ENCODE data around the gene MYL11.
A peak's percentile ranks its signal among the peaks of the same experiment; 100 is the strongest.
"Not testable (repeated sequence)": the region's sequence is repeated elsewhere in the genome, so short reads cannot be mapped to it uniquely, and the experiment has no call there.

MYL11 gene

GRCh38 chr16:30374538-30374937 is at the start of gene MYL11:
Gene MYL11 (plus strand): TSS chr16:30374802. CDS start chr16:30374858, 56 bp downstream.
- in situ Hi-C loops (cut with MboI; ENCODE audit: low pct_unique_long_range_greater_than_20kb, low sequenced_read_pairs): no loop called here
- DNase-seq: no peak

GRCh38 chr16:30334473-30334989 is 40.1 kb upstream of the MYL11 start:
- in situ Hi-C loops (cut with MboI; ENCODE audit: low pct_unique_long_range_greater_than_20kb, low sequenced_read_pairs): not testable (repeated sequence)
- peak; percentile 70 for DNase-seq

- peak; percentile 87 for DNase-seq
- in situ Hi-C loops (cut with MboI; ENCODE audit: low pct_unique_long_range_greater_than_20kb, low sequenced_read_pairs): not testable (repeated sequence)
These were observed 39.5 kb upstream of the MYL11 start for GRCh38 chr16:30335028-30335597.

GRCh38 chr16:30335598-30336474 is 38.8 kb upstream of the MYL11 start:
- in situ Hi-C loops (cut with MboI; ENCODE audit: low pct_unique_long_range_greater_than_20kb, low sequenced_read_pairs): no loop called here
- DNase-seq: no peak

GRCh38 chr16:30337964-30338357 is 36.6 kb upstream of the MYL11 start:
- DNase-seq; in situ Hi-C loops (cut with MboI; ENCODE audit: low pct_unique_long_range_greater_than_20kb, low sequenced_read_pairs): not testable (repeated sequence)

- DNase-seq; in situ Hi-C loops (cut with MboI; ENCODE audit: low pct_unique_long_range_greater_than_20kb, low sequenced_read_pairs): not testable (repeated sequence)
These were observed 35.9 kb upstream of the MYL11 start for GRCh38 chr16:30338715-30339114.

GRCh38 chr16:30340621-30341020 is 34.0 kb upstream of the MYL11 start:
- DNase-seq: no peak
- in situ Hi-C loops (cut with MboI; ENCODE audit: low pct_unique_long_range_greater_than_20kb, low sequenced_read_pairs): no loop called here

GRCh38 chr16:30341971-30342370 is 32.6 kb upstream of the MYL11 start:
- in situ Hi-C loops (cut with MboI; ENCODE audit: low pct_unique_long_range_greater_than_20kb, low sequenced_read_pairs); DNase-seq: not testable (repeated sequence)

GRCh38 chr16:30342751-30343490 is 31.7 kb upstream of the MYL11 start:
- in situ Hi-C loops (cut with MboI; ENCODE audit: low pct_unique_long_range_greater_than_20kb, low sequenced_read_pairs): no loop called here
- no peak for DNase-seq

GRCh38 chr16:30343491-30343820 is 31.1 kb upstream of the MYL11 start:
- DNase-seq; in situ Hi-C loops (cut with MboI; ENCODE audit: low pct_unique_long_range_greater_than_20kb, low sequenced_read_pairs): not testable (repeated sequence)

- in situ Hi-C loops (cut with MboI; ENCODE audit: low pct_unique_long_range_greater_than_20kb, low sequenced_read_pairs): no loop called here
- no peak for DNase-seq
These were observed 28.3 kb upstream of the MYL11 start for GRCh38 chr16:30346286-30346685.

GRCh38 chr16:30348113-30348512 is 26.5 kb upstream of the MYL11 start:
- in situ Hi-C loops (cut with MboI; ENCODE audit: low pct_unique_long_range_greater_than_20kb, low sequenced_read_pairs): no loop called here

GRCh38 chr16:30348929-30349328 is 25.7 kb upstream of the MYL11 start:
- in situ Hi-C loops (cut with MboI; ENCODE audit: low pct_unique_long_range_greater_than_20kb, low sequenced_read_pairs): no loop called here
- DNase-seq: no peak

More at GRCh38 chr16:30348113-30348512, 26.5 kb upstream of the MYL11 start:
- DNase-seq: no peak

GRCh38 chr16:30349675-30350074 is 24.9 kb upstream of the MYL11 start:
- in situ Hi-C loops (cut with MboI; ENCODE audit: low pct_unique_long_range_greater_than_20kb, low sequenced_read_pairs): loop anchor here (10.0 kb wide), 1 partner anchor 55 kb away; the partner anchor contains the start of gene ZNF771
- DNase-seq: peak; percentile 54

GRCh38 chr16:30350134-30350871 is 24.3 kb upstream of the MYL11 start:
- DNase-seq: no peak
- in situ Hi-C loops (cut with MboI; ENCODE audit: low pct_unique_long_range_greater_than_20kb, low sequenced_read_pairs): loop anchor here (10.0 kb wide), 1 partner anchor 54 kb away; the partner anchor contains the start of gene ZNF771

- in situ Hi-C loops (cut with MboI; ENCODE audit: low pct_unique_long_range_greater_than_20kb, low sequenced_read_pairs): loop anchor here (10.0 kb wide), 1 partner anchor 54 kb away; the partner anchor contains the start of gene ZNF771
These were observed 23.6 kb upstream of the MYL11 start for GRCh38 chr16:30351001-30351441.

GRCh38 chr16:30351586-30352419 is 22.8 kb upstream of the MYL11 start:
- in situ Hi-C loops (cut with MboI; ENCODE audit: low pct_unique_long_range_greater_than_20kb, low sequenced_read_pairs): loop anchor here (10.0 kb wide), 1 partner anchor 53 kb away; the partner anchor contains the start of gene ZNF771
- no peak for DNase-seq

More at GRCh38 chr16:30351001-30351441, 23.6 kb upstream of the MYL11 start:
- DNase-seq: no peak

Data from KBM-7 (cell line).